Measurements from ENCODE around the gene KIAA1217. TPM values are rescaled to one million over a fixed set of nuclear protein-coding genes. Genes with fewer than 3 reads are reported as not detected.
A peak's percentile ranks its signal among the peaks of the same experiment; 100 is the strongest.
"Not testable (repeated sequence)": the region's sequence is repeated elsewhere in the genome, so short reads cannot be mapped to it uniquely, and the experiment has no call there.

KIAA1217 gene
- total RNA-seq, 1 donor from 2014 or later = 9.1 TPM

DNA sequence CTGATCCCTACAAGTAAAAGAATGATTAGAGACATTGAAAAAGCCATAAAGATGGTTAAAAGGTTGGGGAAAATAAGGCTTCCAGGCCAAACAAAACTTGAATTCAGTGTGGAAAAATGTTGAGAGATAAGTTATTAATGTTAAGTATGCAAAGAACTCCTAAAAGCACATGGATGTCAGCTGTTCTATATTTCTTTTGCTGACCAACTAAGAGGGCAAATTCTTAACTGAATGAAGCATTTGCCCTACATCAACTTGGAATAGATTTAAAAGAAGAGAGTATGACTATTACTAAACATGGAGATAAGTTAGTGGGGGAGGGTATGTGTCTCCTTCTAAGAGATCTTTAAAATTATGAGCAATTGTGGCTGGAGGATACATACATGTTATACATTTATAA lies 124.8 kb downstream of the KIAA1217 start:
- DNase-seq (ENCODE audit: low read depth in 2 of 2) = no peak

DNA sequence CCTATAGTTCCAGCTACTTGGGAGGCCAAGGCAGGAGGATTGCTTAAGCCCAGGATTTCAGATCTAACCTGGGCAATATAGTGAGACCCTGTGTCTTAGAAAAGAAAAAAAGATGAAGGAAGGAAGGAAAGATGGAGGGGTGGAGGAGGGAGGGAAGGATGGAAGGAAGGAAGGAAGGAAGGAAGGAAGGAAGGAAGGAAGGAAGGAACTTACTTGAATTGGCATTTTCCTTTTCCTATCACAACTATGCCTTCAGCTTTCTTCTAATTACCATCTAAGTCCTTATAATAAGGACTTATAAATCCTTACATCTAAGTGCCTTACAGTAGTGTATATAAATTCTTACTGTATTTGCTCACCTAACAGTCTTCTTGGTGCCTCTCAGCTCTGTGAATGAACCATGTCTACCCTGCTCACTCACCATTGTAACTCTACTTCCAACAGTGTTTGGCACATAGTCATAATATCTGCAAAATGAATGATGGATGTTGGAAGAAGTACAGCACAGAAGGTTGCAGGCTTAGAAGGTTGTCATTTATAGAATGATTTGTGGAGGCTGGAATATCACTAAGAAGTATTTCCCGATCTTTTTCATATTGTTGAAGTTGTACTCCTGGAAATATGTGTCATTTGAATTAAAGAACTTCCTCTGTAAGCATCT lies 125.5 kb downstream of the KIAA1217 start:
- no peak for DNase-seq (ENCODE audit: low read depth in 2 of 2)

DNA sequence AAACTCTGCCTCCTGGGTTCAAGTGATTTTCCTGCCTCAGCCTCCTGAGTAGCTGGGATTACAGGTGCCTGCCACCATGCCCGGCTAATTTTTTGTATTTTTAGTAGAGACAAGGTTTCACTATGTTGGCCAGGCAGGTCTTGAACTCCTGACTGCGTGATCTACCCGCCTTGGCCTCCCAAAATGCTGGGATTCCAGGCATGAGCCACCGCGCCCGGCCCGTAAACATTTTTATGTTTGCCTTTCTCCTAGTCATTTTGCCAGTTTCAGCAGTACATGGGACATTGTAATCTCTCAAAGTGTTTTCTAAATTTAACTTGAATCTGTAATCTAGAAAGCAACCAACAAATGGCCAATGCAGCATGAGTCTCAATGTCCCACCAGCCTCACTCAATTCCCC lies 128.8 kb downstream of the KIAA1217 start:
- not testable (repeated sequence) for DNase-seq (ENCODE audit: low read depth in 2 of 2)

DNA sequence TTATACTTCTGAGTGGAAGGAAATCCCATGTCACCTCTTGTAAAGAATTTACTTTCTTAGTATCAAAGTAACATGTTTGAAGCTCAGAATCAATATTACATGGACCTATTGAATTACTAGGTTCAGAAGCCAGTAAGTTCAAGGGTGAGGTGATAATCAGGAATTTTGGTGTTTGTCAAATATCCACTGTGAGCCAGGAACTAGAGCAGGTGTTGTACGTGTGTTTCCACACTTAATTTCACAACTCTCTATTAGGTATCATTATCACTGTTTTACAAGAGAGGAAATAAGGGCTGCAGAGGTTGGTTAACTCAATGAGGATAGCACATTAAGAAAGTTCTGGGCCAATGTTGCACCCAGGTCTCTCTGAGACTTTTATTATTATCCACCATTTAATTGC lies 130.4 kb downstream of the KIAA1217 start:
- DNase-seq (ENCODE audit: low read depth in 2 of 2) = no peak

DNA sequence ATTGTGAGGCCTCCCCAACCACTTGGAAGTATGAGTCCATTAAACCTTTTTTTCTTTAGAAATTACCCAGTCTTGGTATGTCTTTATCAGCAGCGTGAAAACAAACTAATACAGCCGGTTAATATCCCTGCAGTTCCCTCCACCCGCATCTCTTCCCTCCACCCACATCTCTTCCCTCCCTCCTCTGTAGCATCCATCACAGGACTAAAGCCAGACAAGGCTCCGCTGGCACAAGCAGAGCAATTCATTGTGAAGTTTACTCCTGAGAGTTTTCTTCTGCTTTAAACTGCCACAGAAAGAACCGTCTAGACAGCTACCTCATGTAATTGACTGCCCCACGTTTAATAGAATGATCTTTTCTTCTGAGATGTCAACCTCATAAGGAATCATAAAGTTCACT lies 131.5 kb downstream of the KIAA1217 start:
- no peak for DNase-seq (ENCODE audit: low read depth in 2 of 2)

DNA sequence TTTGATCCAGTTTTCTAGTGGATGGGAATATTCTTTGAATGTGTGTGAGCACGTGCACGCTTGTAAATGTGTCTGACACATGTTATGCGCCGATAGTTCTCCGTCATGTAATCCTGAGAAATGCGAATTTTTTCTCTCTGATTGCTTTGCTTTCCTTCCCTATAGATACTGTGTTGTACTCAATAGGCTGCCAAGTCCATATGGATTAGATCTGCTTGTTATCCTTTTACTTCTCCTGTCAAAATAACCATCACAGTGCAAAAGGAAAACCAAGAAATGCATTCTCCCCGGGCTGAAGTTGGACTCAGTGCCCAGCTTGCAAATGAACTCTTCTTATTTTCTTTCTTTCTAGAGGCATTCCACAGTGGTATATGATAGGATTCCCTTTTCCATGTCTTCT lies 131.9 kb downstream of the KIAA1217 start:
- DNase-seq (ENCODE audit: low read depth in 2 of 2) = no peak

DNA sequence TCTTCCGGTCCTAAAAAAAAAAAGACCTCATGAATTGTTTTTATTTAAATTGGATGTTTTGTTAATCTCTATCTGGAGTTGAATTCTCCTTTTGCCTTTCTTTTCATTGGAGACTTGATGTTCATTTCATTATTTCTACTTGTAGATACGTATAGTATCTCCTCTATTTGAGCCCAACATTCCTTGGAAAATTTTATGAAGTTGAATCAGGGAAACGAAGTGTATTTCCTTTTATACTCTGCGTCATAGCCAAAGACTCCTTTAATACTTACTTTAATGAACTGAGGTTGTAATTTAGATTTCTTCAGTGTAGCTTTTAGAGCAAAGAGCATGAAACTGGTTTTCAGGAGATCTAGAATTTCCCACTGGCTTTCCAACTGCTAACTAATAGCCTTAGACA lies 132.4 kb downstream of the KIAA1217 start:
- no peak for DNase-seq (ENCODE audit: low read depth in 2 of 2)

DNA sequence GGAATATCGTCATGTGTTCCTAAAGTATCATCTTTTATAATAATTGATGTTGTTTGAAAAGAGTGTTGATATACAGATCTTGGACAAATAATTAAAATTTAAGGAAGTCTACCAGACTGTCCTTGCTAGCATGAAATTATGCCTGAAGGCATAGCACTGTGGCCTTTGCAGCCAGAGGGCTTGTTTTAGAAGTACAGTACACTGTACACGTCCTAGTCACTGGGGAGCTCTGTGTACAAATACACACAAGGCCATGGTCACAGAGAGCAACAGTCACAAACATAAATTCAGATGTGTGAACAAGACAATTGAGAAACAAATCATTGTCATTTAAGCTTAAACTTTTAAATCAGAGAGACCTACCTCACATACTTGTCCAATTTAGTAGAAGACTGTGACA lies 133.0 kb downstream of the KIAA1217 start:
- DNase-seq (ENCODE audit: low read depth in 2 of 2) = no peak

DNA sequence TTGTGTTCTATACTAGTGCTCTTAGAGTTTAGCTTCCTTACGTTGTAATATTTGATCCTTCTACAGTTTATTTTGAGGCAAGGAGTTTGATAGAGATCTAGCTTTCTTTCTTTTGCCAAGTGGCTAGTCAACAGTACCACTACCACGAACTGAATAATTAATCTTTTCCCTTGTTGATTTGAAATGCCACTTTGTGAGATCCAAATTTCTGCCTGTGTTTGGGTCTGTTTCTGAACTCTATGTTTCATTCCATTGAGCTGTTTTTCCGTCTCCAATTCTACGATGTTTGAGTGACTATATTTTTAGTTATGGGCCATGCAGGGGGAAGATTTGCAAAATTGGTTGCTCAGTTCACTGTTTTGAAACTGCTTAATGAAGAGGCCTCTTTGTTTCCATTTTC lies 134.7 kb downstream of the KIAA1217 start:
- DNase-seq (ENCODE audit: low read depth in 2 of 2) = no peak

DNA sequence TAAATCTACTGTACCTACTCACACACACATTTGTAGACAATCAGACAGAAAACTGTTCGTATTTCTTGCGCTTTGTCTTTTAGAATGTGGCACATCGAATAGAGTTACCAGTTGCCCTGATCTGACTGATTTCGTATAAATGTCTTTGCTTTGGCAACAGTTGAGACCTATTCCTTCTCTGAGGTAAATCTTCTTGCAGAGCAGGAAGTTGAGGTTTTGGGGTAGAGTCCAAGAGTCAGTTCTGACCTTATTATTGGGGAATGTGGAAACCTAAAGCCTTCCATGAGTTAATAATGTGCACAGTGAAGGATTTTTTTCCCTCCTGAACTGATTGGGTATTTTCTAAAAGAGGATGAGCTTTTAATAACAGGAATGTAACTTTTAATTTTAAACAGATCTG lies 135.3 kb downstream of the KIAA1217 start:
- peak in 1 of 2 donors; percentile 34 for DNase-seq (ENCODE audit: low read depth in 2 of 2)

DNA sequence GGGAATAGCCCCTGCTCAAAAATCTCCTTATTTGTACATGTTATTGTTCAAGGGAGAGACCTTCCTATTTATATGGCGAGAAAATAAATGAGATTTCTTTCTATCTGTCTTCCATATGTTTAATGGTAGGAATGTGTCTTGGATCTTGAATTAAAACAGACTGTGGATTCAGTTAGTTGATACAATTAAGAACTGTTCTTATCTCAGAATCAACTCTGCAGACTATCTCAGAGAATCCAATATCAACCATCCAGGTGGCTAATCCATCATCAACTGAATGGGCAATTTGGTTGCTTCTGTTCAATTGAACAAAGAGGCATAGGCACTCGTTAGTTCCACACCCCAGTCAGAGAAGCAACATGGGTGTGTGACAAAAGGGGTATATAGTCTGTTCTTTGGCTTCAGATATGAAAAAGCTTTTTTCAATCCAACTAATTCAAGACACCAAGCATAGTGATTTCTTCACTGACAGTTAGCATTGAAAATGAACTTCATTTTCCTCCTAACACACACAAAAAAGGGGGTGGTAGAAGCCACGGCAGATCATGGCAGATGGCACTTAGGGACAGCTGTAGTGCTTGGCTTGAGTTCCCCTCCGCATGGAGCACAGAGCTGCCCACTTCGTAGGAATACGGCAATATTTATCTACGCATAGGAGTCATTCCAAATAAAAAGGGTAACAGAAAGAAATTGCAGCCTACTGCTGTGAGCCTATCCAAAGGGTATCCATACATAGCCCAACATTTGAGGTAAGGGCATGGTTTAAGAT lies 135.9 kb downstream of the KIAA1217 start:
- DNase-seq (ENCODE audit: low read depth in 2 of 2) = no peak

DNA sequence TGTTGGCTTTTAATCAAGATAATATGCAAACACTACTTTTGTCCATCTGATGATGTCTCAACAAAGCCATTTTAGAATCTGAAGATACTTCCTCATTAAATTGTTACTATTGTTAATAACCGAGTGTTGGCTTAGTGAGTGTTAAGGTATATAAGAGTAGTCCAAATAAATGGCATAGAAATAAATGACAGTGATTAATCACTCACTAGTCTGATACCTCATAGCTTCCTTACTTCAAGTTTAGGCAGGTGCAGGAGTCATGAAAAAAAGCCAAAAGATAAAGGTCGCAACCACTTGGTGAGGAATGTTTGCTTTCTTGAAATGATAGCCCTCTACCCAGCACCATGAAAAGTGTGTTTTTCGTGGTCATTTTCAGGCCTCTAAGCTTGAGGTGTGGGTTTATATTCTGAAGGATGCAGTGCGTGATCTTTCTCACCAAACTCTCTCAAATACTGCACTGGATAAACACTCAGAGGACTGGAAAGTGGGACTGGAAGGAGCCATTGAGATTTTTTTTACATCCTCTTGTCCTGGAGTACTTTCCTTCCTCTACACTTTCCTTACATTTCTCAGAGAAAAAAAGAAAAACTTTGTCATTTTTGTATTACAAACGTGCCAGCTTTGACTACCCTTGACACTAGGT lies 138.1 kb downstream of the KIAA1217 start:
- DNase-seq (ENCODE audit: low read depth in 2 of 2) = no peak

DNA sequence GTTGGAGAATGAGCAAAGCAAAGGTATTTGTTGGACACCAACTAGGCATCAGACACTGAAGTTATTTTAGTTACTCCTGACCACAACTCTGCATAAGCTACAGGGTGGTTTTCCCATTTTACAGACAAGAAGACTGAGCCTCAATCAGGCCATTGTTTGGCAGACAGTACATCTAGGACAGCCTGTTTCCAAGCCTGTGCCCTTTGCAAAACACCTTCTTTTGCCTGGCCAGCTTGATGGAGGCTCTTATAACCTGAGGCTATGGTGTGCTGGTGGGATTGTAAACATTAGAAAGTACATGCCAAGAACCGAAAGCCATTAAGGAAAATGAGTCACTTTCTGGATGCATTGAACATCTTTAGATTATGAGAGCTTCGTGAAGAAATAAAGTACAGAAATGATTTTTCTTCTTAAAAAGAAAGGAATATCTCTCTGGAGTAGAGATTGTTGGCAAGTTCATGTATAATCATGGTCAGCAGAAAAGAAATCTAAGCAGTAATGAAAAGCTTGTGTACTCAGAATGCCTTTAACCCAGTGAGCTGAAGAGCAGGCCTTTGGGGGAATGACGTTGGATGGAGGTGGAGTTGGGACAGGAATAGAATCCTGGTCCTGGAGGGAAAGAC lies 140.6 kb downstream of the KIAA1217 start:
- peak; percentile 14 to 28 for DNase-seq (ENCODE audit: low read depth in 2 of 2)

DNA sequence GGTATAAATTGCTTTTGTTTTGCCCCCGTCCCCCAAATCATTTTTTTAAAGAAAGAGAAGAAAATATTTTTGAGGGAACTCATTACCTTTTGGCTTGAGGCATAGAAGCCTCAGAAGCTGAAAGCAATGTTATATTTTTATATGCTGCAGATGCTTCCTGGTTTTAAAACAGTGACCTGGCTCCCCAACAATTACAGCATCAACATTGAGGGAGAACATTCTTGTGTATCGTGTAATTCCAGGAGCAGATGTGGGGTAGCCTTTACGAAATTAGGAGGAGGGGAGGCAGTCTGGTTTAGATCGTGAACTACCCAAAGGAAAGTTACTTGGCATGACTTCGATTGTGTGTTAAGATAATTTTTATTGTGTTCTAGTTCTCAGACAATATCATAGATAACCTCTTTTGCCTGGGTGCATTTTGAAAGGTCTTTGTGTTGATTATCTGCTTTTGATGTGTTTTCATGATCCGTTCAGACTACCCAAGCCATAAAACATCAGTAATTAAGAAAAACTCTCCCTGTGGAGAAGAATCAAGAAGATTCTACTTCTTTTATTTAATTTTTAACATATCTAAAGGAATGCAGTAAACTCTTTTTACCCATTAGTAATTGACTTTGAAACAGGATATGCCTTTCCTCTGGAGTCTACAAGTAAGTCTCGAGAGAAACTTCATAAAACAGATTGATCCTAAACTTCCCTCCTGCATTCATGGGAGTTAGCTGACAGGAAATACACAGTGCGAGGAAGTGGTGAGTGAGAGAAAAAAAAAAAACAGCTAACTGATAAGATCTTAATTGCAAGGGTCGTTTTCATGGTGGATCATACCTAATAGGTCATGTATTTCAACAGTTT lies 141.4 kb downstream of the KIAA1217 start:
- peak; percentile 36 to 57 for DNase-seq (ENCODE audit: low read depth in 2 of 2)

DNA sequence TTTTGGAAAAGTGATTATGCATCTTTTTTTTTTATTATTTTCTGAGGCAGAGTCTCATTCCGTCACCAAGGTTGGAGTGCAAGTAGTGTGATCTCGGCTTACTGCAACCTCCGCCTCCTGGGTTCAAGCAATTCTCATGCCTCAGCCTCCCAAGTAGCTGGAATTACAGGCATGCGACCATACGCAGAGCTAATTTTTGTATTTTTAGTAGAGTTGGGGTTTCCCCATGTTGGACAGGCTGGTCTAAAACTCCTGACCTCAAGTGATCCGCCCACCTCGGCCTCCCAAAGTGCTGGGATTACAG lies 141.9 kb downstream of the KIAA1217 start:
- not testable (repeated sequence) for DNase-seq (ENCODE audit: low read depth in 2 of 2)

DNA sequence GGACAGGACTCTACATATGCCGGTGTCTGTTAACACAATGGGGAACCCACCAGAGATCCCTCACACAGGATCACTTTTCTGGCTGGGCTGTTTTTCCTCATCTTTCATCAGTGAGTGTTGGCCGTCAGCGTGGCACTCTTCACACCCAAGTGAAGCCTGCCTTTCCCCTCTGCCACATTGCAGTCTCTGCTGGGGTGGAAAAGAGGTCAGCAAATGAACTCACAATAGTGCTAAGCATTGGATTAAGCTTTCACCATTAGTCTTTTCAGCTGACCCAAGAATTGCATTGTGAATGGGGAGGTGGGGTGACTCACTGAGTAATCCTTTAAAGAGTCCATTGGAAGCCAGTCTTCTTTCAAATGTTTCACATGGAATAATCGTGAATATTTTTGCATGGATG lies 143.0 kb downstream of the KIAA1217 start:
- no peak for DNase-seq (ENCODE audit: low read depth in 2 of 2)

DNA sequence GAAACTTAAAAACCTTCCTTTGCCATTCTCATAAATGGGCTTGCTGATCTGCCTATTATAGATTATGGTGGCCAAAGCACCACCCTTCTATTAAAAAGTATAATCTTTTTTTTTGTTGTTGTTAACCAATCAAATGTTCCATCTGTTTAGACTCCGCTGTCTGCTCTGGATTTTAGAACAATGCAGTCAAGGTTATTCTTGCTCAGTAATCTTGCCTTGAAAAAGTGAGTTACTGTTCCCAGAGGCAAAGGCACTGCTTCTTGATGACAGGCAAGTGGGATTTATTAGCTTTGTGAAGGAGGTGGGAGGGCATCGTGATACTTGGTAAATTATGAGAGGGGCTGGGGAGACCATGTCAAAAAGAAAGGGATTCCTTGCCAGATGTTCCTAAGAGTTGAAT lies 143.5 kb downstream of the KIAA1217 start:
- DNase-seq (ENCODE audit: low read depth in 2 of 2) = no peak

DNA sequence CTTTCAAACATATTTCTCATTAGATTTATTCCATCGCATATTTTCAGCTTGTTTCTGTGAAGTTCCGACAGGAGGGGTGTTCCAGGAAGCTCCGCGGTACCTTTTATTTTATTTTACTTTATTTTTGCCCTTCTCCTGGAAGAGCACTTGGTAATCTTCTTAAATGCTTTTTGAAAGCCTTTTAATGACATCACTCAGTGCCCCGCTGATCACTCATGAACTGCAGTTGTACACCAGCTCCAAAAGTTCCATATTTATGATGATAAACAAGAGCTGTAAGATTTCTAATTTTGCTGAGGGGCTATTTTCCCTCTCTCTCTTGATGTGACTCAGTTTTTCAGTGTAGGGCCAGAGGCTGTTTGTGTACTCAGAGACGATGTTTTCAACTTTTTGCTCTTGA lies 144.4 kb downstream of the KIAA1217 start:
- DNase-seq (ENCODE audit: low read depth in 2 of 2) = no peak

DNA sequence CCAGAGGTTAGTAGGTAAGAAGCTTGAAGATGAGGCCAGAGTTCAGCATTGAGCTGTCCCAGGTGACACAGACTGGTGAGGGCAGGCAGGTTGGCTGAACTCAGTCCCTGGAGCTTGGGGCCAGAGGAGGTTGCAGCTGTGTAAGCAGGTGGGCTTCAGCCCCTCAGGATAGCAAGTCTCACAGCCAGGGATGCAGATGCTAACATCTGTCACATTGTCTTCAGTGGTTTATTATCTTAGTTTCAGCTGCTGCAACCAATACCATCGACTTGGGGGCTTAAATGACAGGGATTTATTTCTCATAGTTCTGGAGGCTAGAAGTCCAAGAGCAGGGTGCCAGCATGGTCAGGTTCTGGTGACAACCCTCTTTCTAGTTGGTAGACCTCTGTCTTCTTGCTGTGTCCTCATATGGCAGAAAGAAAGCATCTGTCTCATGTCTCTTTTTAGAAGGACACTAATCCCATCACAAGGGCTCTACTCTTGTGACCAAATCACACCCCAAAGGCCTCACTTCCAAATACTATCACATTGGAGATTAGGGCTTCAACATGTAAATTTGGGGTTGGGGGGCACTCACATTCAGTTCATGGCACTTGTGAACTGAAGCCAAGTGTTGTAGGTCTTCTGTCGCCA lies 146.2 kb downstream of the KIAA1217 start:
- DNase-seq (ENCODE audit: low read depth in 2 of 2) = no peak

DNA sequence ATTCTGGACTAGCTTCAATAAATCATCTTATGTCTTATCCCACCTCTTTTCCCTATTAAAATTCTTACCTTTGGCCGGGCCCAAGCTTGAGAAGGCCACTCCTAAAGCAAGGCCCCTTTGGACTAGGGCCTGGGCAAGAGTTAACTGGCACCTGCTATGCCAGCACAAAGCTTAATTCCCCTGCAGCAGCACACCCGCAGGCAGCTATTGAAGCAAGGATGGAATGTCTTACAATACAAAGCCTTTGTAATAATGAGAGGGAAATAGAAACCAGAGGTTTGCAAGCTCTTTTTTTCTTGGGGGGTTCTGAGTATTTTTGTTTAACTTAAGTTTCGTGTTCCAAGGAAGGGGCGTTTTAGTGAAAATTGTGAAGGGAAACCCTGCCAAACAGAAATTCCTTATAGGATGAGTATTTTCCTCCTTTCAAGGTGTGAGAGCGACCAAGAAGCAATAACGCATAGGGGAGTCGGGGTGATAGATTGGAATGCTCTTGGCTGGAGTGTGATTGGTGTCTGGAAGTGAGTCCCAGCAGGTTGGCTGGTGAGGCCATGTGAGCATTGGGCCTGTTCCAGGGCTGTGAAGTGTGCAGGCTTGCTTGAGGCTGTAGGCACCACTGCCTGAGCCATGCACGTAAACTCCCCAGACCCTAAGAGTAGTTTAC lies 148.5 kb downstream of the KIAA1217 start:
- DNase-seq (ENCODE audit: low read depth in 2 of 2) = no peak

DNA sequence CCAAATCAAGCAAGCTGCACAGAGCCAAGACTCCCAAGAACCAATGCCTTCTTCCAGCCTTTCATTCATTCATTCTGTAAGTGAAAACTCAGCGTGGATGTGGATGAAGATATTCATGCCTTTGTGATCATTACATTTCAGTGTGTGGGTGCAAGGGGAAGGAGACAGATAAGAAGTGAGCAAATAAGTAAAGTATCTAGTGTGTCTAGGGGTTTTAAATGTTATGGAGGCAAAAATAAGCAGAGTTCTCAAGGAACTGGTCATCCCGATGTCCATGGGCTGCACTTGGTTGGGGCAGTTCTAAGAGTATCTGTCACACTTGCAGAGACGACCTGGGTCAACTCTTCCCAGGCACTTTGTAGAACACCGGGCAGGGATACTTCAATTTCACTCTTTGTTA lies 149.1 kb downstream of the KIAA1217 start:
- no peak for DNase-seq (ENCODE audit: low read depth in 2 of 2)

Measured in dermis microvascular lymphatic vessel endothelial cell (primary cell).